Liver (tissue), 9 donors: ENCODE data around the gene ROR1. TPM values are rescaled to one million over a fixed set of nuclear protein-coding genes. Genes with fewer than 3 reads are reported as not detected.

Source experiments
- DNase-seq: peaks from one replicate; pipeline ENCODE4 v3.0.0-alpha.2; 2017; ENCODE audit warnings: low spot score
- H3K27ac ChIP-seq, 2 donors: one replicate each; pipeline ENCODE4 v1.7.0; 2013; ENCODE audit warnings: inconsistent platforms in 2 of 2, low read length in 2 of 2, control low read depth in 1 of 2, low read depth in 1 of 2, mild to moderate bottlenecking in 1 of 2
- H3K27me3 ChIP-seq, 4 donors: one replicate each; pipeline versions ENCODE4 v1.6.1 to v1.7.0; 2013; ENCODE audit warnings: low read length in 3 of 4, inconsistent platforms in 1 of 4, mild to moderate bottlenecking in 1 of 4, moderate library complexity in 1 of 4; ENCODE audit not compliant: control insufficient read depth in 4 of 4, insufficient read depth in 4 of 4
- H3K36me3 ChIP-seq, 4 donors: one replicate each; pipeline versions ENCODE4 v1.6.1 to v1.7.0; 2013; ENCODE audit warnings: low read length in 3 of 4, mild to moderate bottlenecking in 3 of 4, low read depth in 1 of 4, moderate library complexity in 1 of 4; ENCODE audit not compliant: control insufficient read depth in 4 of 4, insufficient read depth in 3 of 4
- H3K4me1 ChIP-seq, 4 donors: one replicate each; pipeline versions ENCODE4 v1.6.1 to v1.7.0; 2013; ENCODE audit warnings: low read length in 3 of 4, mild to moderate bottlenecking in 3 of 4, moderate library complexity in 1 of 4; ENCODE audit not compliant: control insufficient read depth in 4 of 4, insufficient read depth in 4 of 4
- H3K4me3 ChIP-seq, 3 donors: one replicate each; pipeline versions ENCODE4 v1.6.1 to v1.7.0; 2013; ENCODE audit warnings: low read length in 3 of 3, control low read depth in 1 of 3, low read depth in 1 of 3, mild to moderate bottlenecking in 1 of 3
- H3K9ac ChIP-seq, 2 donors: one replicate each; pipeline ENCODE4 v1.7.0; 2013; ENCODE audit warnings: low read length in 2 of 2, mild to moderate bottlenecking in 2 of 2, moderate library complexity in 2 of 2, control low read depth in 1 of 2, low read depth in 1 of 2
- H3K9me3 ChIP-seq, 4 donors: one replicate each; pipeline versions ENCODE4 v1.6.1 to v1.7.0; 2013; ENCODE audit warnings: low read length in 3 of 4; ENCODE audit not compliant: control insufficient read depth in 4 of 4
- EGR1 ChIP-seq, 2 donors: IDR thresholded peaks; 2 replicates each; pipeline ENCODE4 v1.6.1; 2016 to 2018; ENCODE audit warnings: antibody characterized with exemption in 2 of 2, low read depth in 2 of 2
- FOXA1 ChIP-seq: IDR thresholded peaks from 2 replicates; pipeline ENCODE4 v1.6.1; 2016; ENCODE audit warnings: antibody characterized with exemption
- FOXA2 ChIP-seq: IDR thresholded peaks from 2 replicates; pipeline ENCODE4 v1.6.1; 2016; ENCODE audit warnings: antibody characterized with exemption
- GABPA ChIP-seq, 2 donors: IDR thresholded peaks in 1 of 2; conservative IDR thresholded peaks in 1 of 2; 2 replicates each; pipeline ENCODE4 v1.6.1; 2016; ENCODE audit warnings: antibody characterized with exemption in 2 of 2, mild to moderate bottlenecking in 1 of 2, moderate library complexity in 1 of 2
- HNF4A ChIP-seq, 2 donors: conservative IDR thresholded peaks; 2 replicates each; pipeline ENCODE4 v1.6.1; 2016; ENCODE audit warnings: antibody characterized with exemption in 2 of 2, mild to moderate bottlenecking in 2 of 2
- HNF4G ChIP-seq: IDR thresholded peaks from 2 replicates; pipeline ENCODE4 v1.6.1; 2016; ENCODE audit warnings: antibody characterized with exemption
- JUND ChIP-seq, 2 donors: IDR thresholded peaks; 2 replicates each; pipeline ENCODE4 v1.6.1; 2016; ENCODE audit warnings: antibody characterized with exemption in 2 of 2
- NR2F2 ChIP-seq: IDR thresholded peaks from 2 replicates; pipeline ENCODE4 v1.6.1; 2016; ENCODE audit warnings: antibody characterized with exemption
- RAD21 ChIP-seq, 2 donors: IDR thresholded peaks; 2 replicates each; pipeline ENCODE4 v1.6.1; 2016; ENCODE audit warnings: antibody characterized with exemption in 2 of 2, mild to moderate bottlenecking in 2 of 2
- RXRA ChIP-seq, 2 donors: IDR thresholded peaks; 2 replicates each; pipeline ENCODE4 v1.6.1; 2017 to 2018; ENCODE audit warnings: antibody characterized with exemption in 2 of 2, mild to moderate bottlenecking in 1 of 2
- SP1 ChIP-seq: IDR thresholded peaks from 2 replicates; pipeline ENCODE4 v1.6.1; 2018; ENCODE audit warnings: antibody characterized with exemption, mild to moderate bottlenecking
- TAF1 ChIP-seq: conservative IDR thresholded peaks from 2 replicates; pipeline ENCODE4 v1.6.1; 2016; ENCODE audit warnings: antibody characterized with exemption, mild to moderate bottlenecking
- YY1 ChIP-seq: IDR thresholded peaks from 2 replicates; pipeline ENCODE4 v1.6.1; 2016; ENCODE audit warnings: antibody characterized with exemption, mild to moderate bottlenecking
- WGBS: extraction: QIAGEN DNeasy Blood & Tissue Kit; methylation state at CpG from one replicate; pipeline ENCODE4 v1.1.7; 2013; 5-methylcytosine and 5-hydroxymethylcytosine counted together
- polyA plus RNA-seq, 2 donors: library from polyadenylated mRNA; stranded (reverse) in 1 of 2; unstranded in 1 of 2; fragments of 200-250 nt in 1 of 2; fragments of >200 nt in 1 of 2; fragmentation: Nextera tagmentation in 1 of 2; extraction: Ambion mirVana in 1 of 2; gene quantifications; one replicate each; pipeline versions ENCODE4 v1.2.1 to v1.2.3, GENCODE V29; 2013 to 2015
- total RNA-seq, 2 donors: library from RNA; depleted of rRNA; stranded (reverse); fragments of >200 nt; gene quantifications; one replicate each; pipeline ENCODE4 v1.2.3, GENCODE V29; 2014
- TF ChIP-seq, protein P1 (sequence below): IDR thresholded peaks from 2 replicates; pipeline ENCODE4 v1.6.1; 2016; ENCODE audit warnings: antibody characterized with exemption
- TF ChIP-seq, protein P2 (sequence below): fragments of 150-350 bp; IDR thresholded peaks from 2 replicates; pipeline ENCODE4 v1.5.1; 2017; ENCODE audit warnings: improper control_type of control experiment, low read depth, low read length; ENCODE audit not compliant: missing input control
- TF ChIP-seq, protein P3 (sequence below): IDR thresholded peaks from 2 replicates; pipeline ENCODE4 v1.6.1; 2016; ENCODE audit warnings: antibody characterized with exemption, mild to moderate bottlenecking
- TF ChIP-seq, protein P4 (sequence below): IDR thresholded peaks from 2 replicates; pipeline ENCODE4 v1.6.1; 2016; ENCODE audit warnings: antibody characterized with exemption
- TF ChIP-seq, protein P5 (sequence below): IDR thresholded peaks from 2 replicates; pipeline ENCODE4 v1.6.1; 2016; ENCODE audit warnings: antibody characterized with exemption
- donor health status: healthy.
- donor health status: healthy.
- donor health status: healthy.
- donor health status: healthy.
- donor health status: healthy.

Gene ROR1
- total and polyA plus RNA-seq, 4 donors: 0.15 to 0.98 (median 0.37) TPM

DNA sequence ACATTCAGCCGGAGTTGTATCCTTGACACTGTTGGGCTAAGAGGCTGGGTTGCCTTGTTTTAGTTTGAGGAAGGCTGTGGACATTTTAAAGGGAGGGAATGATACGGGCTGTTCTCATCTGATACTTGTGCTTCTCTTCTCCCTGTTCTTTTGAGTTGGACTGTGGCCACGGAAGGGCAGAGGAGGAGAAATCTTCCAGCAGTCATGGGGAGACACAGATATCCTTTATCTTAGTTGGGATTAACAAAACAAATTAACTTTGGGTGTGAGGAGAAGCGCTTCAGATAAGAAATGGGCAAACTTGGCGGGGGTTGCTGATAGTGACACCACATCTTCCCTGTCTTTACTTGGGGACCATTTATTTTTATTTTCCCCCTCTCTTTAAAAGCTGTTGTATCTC lies 138.8 kb downstream of the ROR1 start:
- TF ChIP-seq RAD21 (IDR thresholded peaks at IDR 0.05) (no peak), TAF1 (no peak), SP1 (no peak), JUND (IDR thresholded peaks at IDR 0.05) (no peak), YY1 (no peak), HNF4G (no peak), HNF4A (conservative IDR thresholded peaks at IDR 0.05) (no peak), FOXA1 (no peak), GABPA (IDR thresholded peaks at IDR 0.05 in 1 of 2, conservative IDR thresholded peaks at IDR 0.05 in 1 of 2) (no peak), FOXA2 (no peak), NR2F2 (no peak), EGR1 (IDR thresholded peaks at IDR 0.05; ENCODE audit: low read depth in 2 of 2) (no peak), RXRA (IDR thresholded peaks at IDR 0.05) (no peak)
- TF ChIP-seq, protein P1, sequence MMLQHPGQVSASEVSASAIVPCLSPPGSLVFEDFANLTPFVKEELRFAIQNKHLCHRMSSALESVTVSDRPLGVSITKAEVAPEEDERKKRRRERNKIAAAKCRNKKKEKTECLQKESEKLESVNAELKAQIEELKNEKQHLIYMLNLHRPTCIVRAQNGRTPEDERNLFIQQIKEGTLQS: no peak
- TF ChIP-seq, protein P2, sequence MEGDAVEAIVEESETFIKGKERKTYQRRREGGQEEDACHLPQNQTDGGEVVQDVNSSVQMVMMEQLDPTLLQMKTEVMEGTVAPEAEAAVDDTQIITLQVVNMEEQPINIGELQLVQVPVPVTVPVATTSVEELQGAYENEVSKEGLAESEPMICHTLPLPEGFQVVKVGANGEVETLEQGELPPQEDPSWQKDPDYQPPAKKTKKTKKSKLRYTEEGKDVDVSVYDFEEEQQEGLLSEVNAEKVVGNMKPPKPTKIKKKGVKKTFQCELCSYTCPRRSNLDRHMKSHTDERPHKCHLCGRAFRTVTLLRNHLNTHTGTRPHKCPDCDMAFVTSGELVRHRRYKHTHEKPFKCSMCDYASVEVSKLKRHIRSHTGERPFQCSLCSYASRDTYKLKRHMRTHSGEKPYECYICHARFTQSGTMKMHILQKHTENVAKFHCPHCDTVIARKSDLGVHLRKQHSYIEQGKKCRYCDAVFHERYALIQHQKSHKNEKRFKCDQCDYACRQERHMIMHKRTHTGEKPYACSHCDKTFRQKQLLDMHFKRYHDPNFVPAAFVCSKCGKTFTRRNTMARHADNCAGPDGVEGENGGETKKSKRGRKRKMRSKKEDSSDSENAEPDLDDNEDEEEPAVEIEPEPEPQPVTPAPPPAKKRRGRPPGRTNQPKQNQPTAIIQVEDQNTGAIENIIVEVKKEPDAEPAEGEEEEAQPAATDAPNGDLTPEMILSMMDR: no peak
- TF ChIP-seq, protein P3, sequence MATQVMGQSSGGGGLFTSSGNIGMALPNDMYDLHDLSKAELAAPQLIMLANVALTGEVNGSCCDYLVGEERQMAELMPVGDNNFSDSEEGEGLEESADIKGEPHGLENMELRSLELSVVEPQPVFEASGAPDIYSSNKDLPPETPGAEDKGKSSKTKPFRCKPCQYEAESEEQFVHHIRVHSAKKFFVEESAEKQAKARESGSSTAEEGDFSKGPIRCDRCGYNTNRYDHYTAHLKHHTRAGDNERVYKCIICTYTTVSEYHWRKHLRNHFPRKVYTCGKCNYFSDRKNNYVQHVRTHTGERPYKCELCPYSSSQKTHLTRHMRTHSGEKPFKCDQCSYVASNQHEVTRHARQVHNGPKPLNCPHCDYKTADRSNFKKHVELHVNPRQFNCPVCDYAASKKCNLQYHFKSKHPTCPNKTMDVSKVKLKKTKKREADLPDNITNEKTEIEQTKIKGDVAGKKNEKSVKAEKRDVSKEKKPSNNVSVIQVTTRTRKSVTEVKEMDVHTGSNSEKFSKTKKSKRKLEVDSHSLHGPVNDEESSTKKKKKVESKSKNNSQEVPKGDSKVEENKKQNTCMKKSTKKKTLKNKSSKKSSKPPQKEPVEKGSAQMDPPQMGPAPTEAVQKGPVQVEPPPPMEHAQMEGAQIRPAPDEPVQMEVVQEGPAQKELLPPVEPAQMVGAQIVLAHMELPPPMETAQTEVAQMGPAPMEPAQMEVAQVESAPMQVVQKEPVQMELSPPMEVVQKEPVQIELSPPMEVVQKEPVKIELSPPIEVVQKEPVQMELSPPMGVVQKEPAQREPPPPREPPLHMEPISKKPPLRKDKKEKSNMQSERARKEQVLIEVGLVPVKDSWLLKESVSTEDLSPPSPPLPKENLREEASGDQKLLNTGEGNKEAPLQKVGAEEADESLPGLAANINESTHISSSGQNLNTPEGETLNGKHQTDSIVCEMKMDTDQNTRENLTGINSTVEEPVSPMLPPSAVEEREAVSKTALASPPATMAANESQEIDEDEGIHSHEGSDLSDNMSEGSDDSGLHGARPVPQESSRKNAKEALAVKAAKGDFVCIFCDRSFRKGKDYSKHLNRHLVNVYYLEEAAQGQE: no peak
- TF ChIP-seq, protein P4, sequence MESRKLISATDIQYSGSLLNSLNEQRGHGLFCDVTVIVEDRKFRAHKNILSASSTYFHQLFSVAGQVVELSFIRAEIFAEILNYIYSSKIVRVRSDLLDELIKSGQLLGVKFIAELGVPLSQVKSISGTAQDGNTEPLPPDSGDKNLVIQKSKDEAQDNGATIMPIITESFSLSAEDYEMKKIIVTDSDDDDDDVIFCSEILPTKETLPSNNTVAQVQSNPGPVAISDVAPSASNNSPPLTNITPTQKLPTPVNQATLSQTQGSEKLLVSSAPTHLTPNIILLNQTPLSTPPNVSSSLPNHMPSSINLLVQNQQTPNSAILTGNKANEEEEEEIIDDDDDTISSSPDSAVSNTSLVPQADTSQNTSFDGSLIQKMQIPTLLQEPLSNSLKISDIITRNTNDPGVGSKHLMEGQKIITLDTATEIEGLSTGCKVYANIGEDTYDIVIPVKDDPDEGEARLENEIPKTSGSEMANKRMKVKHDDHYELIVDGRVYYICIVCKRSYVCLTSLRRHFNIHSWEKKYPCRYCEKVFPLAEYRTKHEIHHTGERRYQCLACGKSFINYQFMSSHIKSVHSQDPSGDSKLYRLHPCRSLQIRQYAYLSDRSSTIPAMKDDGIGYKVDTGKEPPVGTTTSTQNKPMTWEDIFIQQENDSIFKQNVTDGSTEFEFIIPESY: no peak
- TF ChIP-seq, protein P5, sequence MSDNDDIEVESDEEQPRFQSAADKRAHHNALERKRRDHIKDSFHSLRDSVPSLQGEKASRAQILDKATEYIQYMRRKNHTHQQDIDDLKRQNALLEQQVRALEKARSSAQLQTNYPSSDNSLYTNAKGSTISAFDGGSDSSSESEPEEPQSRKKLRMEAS: no peak
- H3K9me3 ChIP-seq: no peaks in the 10 kb centered on the region
- no peak overlapping the region for H3K9ac ChIP-seq
- no peaks in the 10 kb centered on the region for H3K36me3 ChIP-seq
- 69% methylated on average over 5 of the region's 5 CpGs for WGBS
- H3K4me1 ChIP-seq: no peaks in the 10 kb centered on the region
- no peak for DNase-seq
- no peaks in the 10 kb centered on the region for H3K27me3 ChIP-seq
- H3K4me3 ChIP-seq: no peak overlapping the region
- no peak overlapping the region for H3K27ac ChIP-seq
